K562 (cell line): ENCODE data around the gene ATP1A3. TPM values are rescaled to one million over a fixed set of nuclear protein-coding genes. Genes with fewer than 3 reads are reported as not detected.

Experiments used
- ELF2 ChIP-seq: fragments of 250-450 bp; sonication (Bioruptor Pico); IDR thresholded peaks from 2 replicates; pipeline ENCODE4 v1.5.0; 2021; ENCODE audit warnings: mild to moderate bottlenecking
- FOXA3 ChIP-seq, 2 experiments: fragments of 450-650 bp in 1 of 2; sonication (generic) in 1 of 2; formaldehyde crosslinking; IDR thresholded peaks in 1 of 2; conservative IDR thresholded peaks in 1 of 2; 2 replicates each; pipeline versions ENCODE4 v1.4.0 to v1.8.0; 2020 to 2022; ENCODE audit warnings: mild to moderate bottlenecking in 2 of 2, missing genetic modification reagents in 1 of 2
- MEIS2 ChIP-seq: fragments of 450-650 bp; IDR thresholded peaks from 2 replicates; pipeline ENCODE4 v1.6.1; 2014; ENCODE audit warnings: mild to moderate bottlenecking; ENCODE audit not compliant: partially characterized antibody
- RB1 ChIP-seq: fragments of 450-650 bp; IDR thresholded peaks from 2 replicates; pipeline ENCODE4 v1.6.1; 2017; ENCODE audit warnings: low read depth, mild to moderate bottlenecking
- SMC3 ChIP-seq: conservative IDR thresholded peaks from 2 replicates; pipeline ENCODE4 v1.6.1; 2011; ENCODE audit warnings: low read depth, low read length, improper control_type of control experiment; ENCODE audit not compliant: insufficient read depth
- TBL1XR1 ChIP-seq, 2 experiments: IDR thresholded peaks; 2 replicates each; pipeline ENCODE4 v1.6.1; 2012; ENCODE audit warnings: improper control_type of control experiment in 2 of 2, low read length in 2 of 2, mild to moderate bottlenecking in 1 of 2
- TEAD4 ChIP-seq, 2 experiments: sonication (generic) in 1 of 2; formaldehyde crosslinking in 1 of 2; IDR thresholded peaks; 2 replicates each; pipeline versions ENCODE4 v1.6.1 to v1.8.0; 2012 to 2022; ENCODE audit warnings: borderline replicate concordance in 1 of 2, inconsistent platforms in 1 of 2, low read length in 1 of 2, mild to moderate bottlenecking in 1 of 2, missing genetic modification reagents in 1 of 2
- WHSC1 ChIP-seq: IDR thresholded peaks from one replicate; pipeline ENCODE4 v1.6.1; 2012; ENCODE audit warnings: low read length, control low read depth, inconsistent platforms
- XRCC5 ChIP-seq: fragments of 200-400 bp; formaldehyde crosslinking; IDR thresholded peaks from 2 replicates; pipeline ENCODE4 v1.6.1; 2017; ENCODE audit warnings: low read depth, mild to moderate bottlenecking, low read length
- ZNF3 ChIP-seq: fragments of 250-450 bp; sonication (Bioruptor Pico); IDR thresholded peaks from 2 replicates; pipeline ENCODE4 v1.5.0; 2021; ENCODE audit warnings: mild to moderate bottlenecking, moderate library complexity
- polyA plus RNA-seq, 8 experiments: library from polyadenylated mRNA; depleted of rRNA in 4 of 8; stranded (reverse) in 5 of 8; unstranded in 3 of 8; fragments of >200 nt; fragmentation: Nextera tagmentation in 2 of 8; fragmentation: Illumina TruSeq in 1 of 8; extraction: Ambion mirVana in 2 of 8; extraction: Trizol in 1 of 8; gene quantifications; 2 replicates each; pipeline versions ENCODE4 v1.2.1 to v1.2.3, GENCODE V29; 2011 to 2014; ENCODE audit warnings: inconsistent platforms in 1 of 8, missing spikeins in 1 of 8
- total RNA-seq, 7 experiments: library from RNA; depleted of rRNA in 6 of 7; stranded (reverse); fragments of >200 nt in 6 of 7; fragmentation: Illumina TruSeq in 2 of 7; extraction: Trizol in 2 of 7; gene quantifications; 2 replicates each; pipeline versions ENCODE4 v1.2.1 to v1.2.3, GENCODE V29; 2011 to 2021; ENCODE audit warnings: low replicate concordance in 1 of 7

ATP1A3 gene
- total and polyA plus RNA-seq, 9 of the 15 experiments (the other 6 are each of a cell fraction or from before 2014, with no cell fraction given), result 0.03 to 1.0 (median 0.17) TPM; not detected in 3

DNA sequence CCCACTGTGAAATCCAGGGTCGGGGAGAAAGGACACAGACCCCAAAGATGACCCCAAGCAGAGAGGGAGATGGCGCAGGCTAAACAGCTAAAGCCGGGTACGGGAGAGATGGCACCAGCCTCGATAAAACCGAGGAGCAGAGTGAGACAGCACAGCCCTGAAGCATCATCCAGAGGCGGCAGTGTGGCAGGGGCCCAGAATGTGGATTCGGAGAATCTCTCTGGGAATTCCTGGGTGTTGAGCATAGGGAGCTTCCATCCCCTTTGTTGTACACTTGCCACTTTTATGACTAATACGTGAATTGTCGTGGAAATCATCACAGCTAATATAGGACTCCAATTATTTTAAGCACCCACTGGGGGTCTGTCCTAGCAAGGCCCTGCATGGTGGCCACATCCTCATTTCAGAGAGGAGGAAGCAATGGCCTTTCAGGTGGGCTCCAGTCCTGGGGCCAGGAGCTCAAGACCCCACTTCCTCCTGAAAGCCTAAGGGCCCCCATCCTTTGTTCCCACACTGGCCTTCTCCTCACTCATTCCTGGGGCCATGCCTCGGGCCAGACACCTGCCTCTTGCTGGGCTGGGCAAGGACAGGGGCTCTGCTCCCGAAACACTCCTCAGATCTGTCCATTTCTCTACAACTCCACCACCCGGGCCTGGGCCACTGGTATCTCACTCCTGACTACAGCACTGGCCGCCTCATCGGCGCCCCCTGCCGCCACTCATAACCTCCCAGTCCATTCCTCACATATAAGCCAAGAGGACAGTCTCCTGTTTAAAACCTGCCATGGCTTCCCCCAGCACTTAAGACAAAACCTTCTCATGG is 29.3 kb upstream of the ATP1A3 start (continued):
- no peak for TF ChIP-seq WHSC1
- 0 out of 2 replicates have a peak, but pooled peaks have one; percentile 16 for TF ChIP-seq TEAD4 (IDR thresholded peaks at IDR 0.05; ENCODE audit: low read length)
- TF ChIP-seq TEAD4 (CRISPR knock-in tag; IDR thresholded peaks at IDR 0.05; ENCODE audit: borderline replicate concordance), result no peak
- no peak for TF ChIP-seq MEIS2
- TF ChIP-seq XRCC5, result 0 out of 2 replicates have a peak, but pooled peaks have one; percentile 30
- 0 out of 4 replicates have a peak, but pooled peaks of 1 of the 2 experiments have one; percentile 13 for TF ChIP-seq TBL1XR1 (IDR thresholded peaks at IDR 0.05; ENCODE audit: low read length in 2 of 2)
- TF ChIP-seq ELF2 (CRISPR knock-in tag), result no peak
- no peak for TF ChIP-seq ZNF3
- TF ChIP-seq SMC3, result peak; percentile 69
- no peak for TF ChIP-seq FOXA3 (CRISPR knock-in tag; conservative IDR thresholded peaks at IDR 0.05 in 1 of 2, IDR thresholded peaks at IDR 0.05 in 1 of 2)
- TF ChIP-seq RB1, result 0 out of 2 replicates have a peak, but pooled peaks have one; percentile 32
